Measurements from ENCODE around the gene IQSEC1. TPM values are rescaled to one million over a fixed set of nuclear protein-coding genes. Genes with fewer than 3 reads are reported as not detected.

The IQSEC1 gene
- total RNA-seq, 2 experiments from 2014 or later = 20.1 to 22.2 TPM

- no peak overlapping the region for H3K4me3 Mint-ChIP-seq
- no peaks in the 10 kb centered on the region for H3K36me3 Mint-ChIP-seq
- no peaks in the 10 kb centered on the region for H3K9me3 Mint-ChIP-seq
- no peaks in the 10 kb centered on the region for H3K27me3 Mint-ChIP-seq
- no peak for DNase-seq
- H3K27ac Mint-ChIP-seq = no peak overlapping the region
- H3K4me1 Mint-ChIP-seq = peaks cover 10% of the 10 kb centered on the region
Measured at GRCh38 chr3:13082677-13083076, 9.4 kb upstream of the IQSEC1 start.

- DNase-seq = no peak
- Mint-ChIP-seq H3K9me3 (no peaks in the 10 kb centered on the region), H3K4me3 (no peak overlapping the region), H3K4me1 (peaks cover 8% of the 10 kb centered on the region), H3K27ac (no peak overlapping the region), H3K36me3 (no peaks in the 10 kb centered on the region), H3K27me3 (no peaks in the 10 kb centered on the region)
Measured at GRCh38 chr3:13081603-13082360, 8.6 kb upstream of the IQSEC1 start.

- H3K27ac Mint-ChIP-seq = no peak overlapping the region
- H3K36me3 Mint-ChIP-seq = no peaks in the 10 kb centered on the region
- no peak overlapping the region for H3K4me3 Mint-ChIP-seq
- H3K27me3 Mint-ChIP-seq = no peaks in the 10 kb centered on the region
- H3K4me1 Mint-ChIP-seq = peaks cover 8% of the 10 kb centered on the region
- no peaks in the 10 kb centered on the region for H3K9me3 Mint-ChIP-seq
- DNase-seq = no peak
Measured at GRCh38 chr3:13080591-13080990, 7.4 kb upstream of the IQSEC1 start.

- Mint-ChIP-seq H3K9me3 (no peaks in the 10 kb centered on the region), H3K36me3 (no peaks in the 10 kb centered on the region), H3K27ac (no peak overlapping the region), H3K4me1 (peaks cover 8% of the 10 kb centered on the region), H3K27me3 (no peaks in the 10 kb centered on the region), H3K4me3 (no peak overlapping the region)
- DNase-seq = no peak
Measured at GRCh38 chr3:13080026-13080425, 6.8 kb upstream of the IQSEC1 start.

GRCh38 chr3:13079510-13079909 is 6.3 kb upstream of the IQSEC1 start:
- no peaks in the 10 kb centered on the region for H3K9me3 Mint-ChIP-seq
- H3K36me3 Mint-ChIP-seq = no peaks in the 10 kb centered on the region
- H3K27ac Mint-ChIP-seq = no peak overlapping the region
- no peaks in the 10 kb centered on the region for H3K27me3 Mint-ChIP-seq
- peaks cover 8% of the 10 kb centered on the region for H3K4me1 Mint-ChIP-seq
- H3K4me3 Mint-ChIP-seq = no peak overlapping the region
- DNase-seq = no peak

- no peak overlapping the region for H3K27ac Mint-ChIP-seq
- no peak overlapping the region for H3K4me3 Mint-ChIP-seq
- H3K4me1 Mint-ChIP-seq = peaks cover 8% of the 10 kb centered on the region
- H3K9me3 Mint-ChIP-seq = no peaks in the 10 kb centered on the region
- DNase-seq = no peak
- peaks cover 5% of the 10 kb centered on the region for H3K27me3 Mint-ChIP-seq
- no peaks in the 10 kb centered on the region for H3K36me3 Mint-ChIP-seq
Measured at GRCh38 chr3:13079051-13079450, 5.8 kb upstream of the IQSEC1 start.

GRCh38 chr3:13078163-13078905 is 5.1 kb upstream of the IQSEC1 start:
- H3K27ac Mint-ChIP-seq = no peak overlapping the region
- no peak overlapping the region for H3K4me3 Mint-ChIP-seq
- H3K36me3 Mint-ChIP-seq = no peaks in the 10 kb centered on the region
- no peak for DNase-seq
- H3K27me3 Mint-ChIP-seq = peaks cover 10% of the 10 kb centered on the region
- peaks cover 8% of the 10 kb centered on the region for H3K4me1 Mint-ChIP-seq
- no peaks in the 10 kb centered on the region for H3K9me3 Mint-ChIP-seq

GRCh38 chr3:13077431-13078162 is 4.4 kb upstream of the IQSEC1 start:
- Mint-ChIP-seq H3K4me3 (no peak overlapping the region), H3K27ac (no peak overlapping the region), H3K27me3 (peaks cover 10% of the 10 kb centered on the region), H3K4me1 (peaks cover 8% of the 10 kb centered on the region), H3K9me3 (no peaks in the 10 kb centered on the region), H3K36me3 (no peaks in the 10 kb centered on the region)
- DNase-seq = no peak

GRCh38 chr3:13075986-13076654 is 2.9 kb upstream of the IQSEC1 start:
- no peak for DNase-seq
- no peaks in the 10 kb centered on the region for H3K9me3 Mint-ChIP-seq
- H3K4me3 Mint-ChIP-seq = no peak overlapping the region
- H3K36me3 Mint-ChIP-seq = no peaks in the 10 kb centered on the region
- peaks cover 10% of the 10 kb centered on the region for H3K27me3 Mint-ChIP-seq
- H3K4me1 Mint-ChIP-seq = peaks cover 12% of the 10 kb centered on the region
- H3K27ac Mint-ChIP-seq = no peak overlapping the region

- Mint-ChIP-seq H3K27ac (no peak overlapping the region), H3K27me3 (peaks cover 10% of the 10 kb centered on the region), H3K9me3 (no peaks in the 10 kb centered on the region), H3K4me3 (no peak overlapping the region), H3K4me1 (peaks cover 19% of the 10 kb centered on the region), H3K36me3 (no peaks in the 10 kb centered on the region)
- DNase-seq = no peak
Measured at GRCh38 chr3:13075318-13075717, 2.1 kb upstream of the IQSEC1 start.

- Mint-ChIP-seq H3K4me3 (peak overlapping the region; percentile 54), H3K9me3 (no peaks in the 10 kb centered on the region), H3K36me3 (peaks cover 2% of the 10 kb centered on the region), H3K27ac (peak overlapping the region; percentile 66), H3K27me3 (peaks cover 10% of the 10 kb centered on the region), H3K4me1 (peaks cover 31% of the 10 kb centered on the region)
- no peak for DNase-seq
Measured at GRCh38 chr3:13074006-13074375, 762 bp upstream of the IQSEC1 start.

GRCh38 chr3:13072600-13073325 is 466 bp downstream of the IQSEC1 start:
- peaks cover 32% of the 10 kb centered on the region for H3K4me1 Mint-ChIP-seq
- DNase-seq = no peak
- peaks cover 10% of the 10 kb centered on the region for H3K27me3 Mint-ChIP-seq
- H3K9me3 Mint-ChIP-seq = no peaks in the 10 kb centered on the region
- H3K27ac Mint-ChIP-seq = peak overlapping the region; percentile 54
- peak overlapping the region; percentile 81 for H3K4me3 Mint-ChIP-seq
- peaks cover 2% of the 10 kb centered on the region for H3K36me3 Mint-ChIP-seq

- Mint-ChIP-seq H3K27me3 (peaks cover 10% of the 10 kb centered on the region), H3K4me3 (peak overlapping the region; percentile 81), H3K4me1 (peaks cover 29% of the 10 kb centered on the region), H3K9me3 (no peaks in the 10 kb centered on the region), H3K36me3 (peaks cover 2% of the 10 kb centered on the region), H3K27ac (no peak overlapping the region)
- no peak for DNase-seq
Measured at GRCh38 chr3:13072239-13072599, 1.0 kb downstream of the IQSEC1 start.

GRCh38 chr3:13071695-13072094 is 1.5 kb downstream of the IQSEC1 start:
- no peak overlapping the region for H3K27ac Mint-ChIP-seq
- DNase-seq = no peak
- peak overlapping the region; percentile 81 for H3K4me3 Mint-ChIP-seq
- H3K27me3 Mint-ChIP-seq = peaks cover 10% of the 10 kb centered on the region
- no peaks in the 10 kb centered on the region for H3K9me3 Mint-ChIP-seq
- peaks cover 31% of the 10 kb centered on the region for H3K4me1 Mint-ChIP-seq
- peaks cover 2% of the 10 kb centered on the region for H3K36me3 Mint-ChIP-seq

Measured in activated naive CD8-positive, alpha-beta T cell treated with anti-CD3 and anti-CD28 coated beads for 36 hours (primary cell).